Measurements from ENCODE around the gene GPR34. TPM values are rescaled to one million over a fixed set of nuclear protein-coding genes. Genes with fewer than 3 reads are reported as not detected.
A peak's percentile ranks its signal among the peaks of the same experiment; 100 is the strongest.
"Not testable (repeated sequence)": the region's sequence is repeated elsewhere in the genome, so short reads cannot be mapped to it uniquely, and the experiment has no call there.

Gene GPR34
- total and polyA plus RNA-seq, 12 donors, result 2.7 to 53.3 (median 20.9) TPM

DNA sequence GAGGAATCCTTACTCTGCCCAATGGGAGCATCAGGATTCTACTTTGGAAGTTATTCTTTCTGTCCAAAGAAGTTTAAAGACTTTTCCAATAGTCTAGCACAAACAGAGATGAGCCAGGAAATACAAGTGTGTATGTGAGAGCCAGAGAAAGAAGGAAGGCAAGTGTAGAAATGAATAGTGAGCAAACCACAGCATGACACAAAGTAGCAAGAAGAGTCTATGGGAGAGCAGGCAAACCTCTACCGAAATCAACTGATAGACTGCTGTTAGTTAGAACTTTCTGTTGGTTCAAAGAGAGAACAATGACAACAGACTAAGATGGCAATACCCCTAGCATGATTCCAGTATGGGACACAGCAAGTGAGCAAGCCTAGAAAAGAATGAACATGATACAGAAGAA, 16.1 kb upstream of the GPR34 start:
- no peak overlapping the region for H3K27ac ChIP-seq
- no peaks in the 10 kb centered on the region for H3K9me3 ChIP-seq (replicated peaks in 1 of 3)
- DNase-seq, result no peak
- WGBS, 4 donors, result 57 to 100% (median 83%) methylated on average over 1 of the region's 1 CpG
- H3K4me1 ChIP-seq (replicated peaks in 1 of 2), result no peaks in the 10 kb centered on the region
- no peak for TF ChIP-seq CTCF (IDR thresholded peaks at IDR 0.05)
- no peak for TF ChIP-seq POLR2A (IDR thresholded peaks at IDR 0.05)
- no peak overlapping the region for H3K4me3 ChIP-seq
- H3K27me3 ChIP-seq, result peaks cover 6% of the 10 kb centered on the region
- intact Hi-C loops (cut with DNase I), result no loop called here
- no peaks in the 10 kb centered on the region for H3K36me3 ChIP-seq (replicated peaks in 1 of 2)

GRCh38 chrX:41676361-41676760, 12.4 kb upstream of the GPR34 start:
- intact Hi-C loops (cut with DNase I); H3K4me3 ChIP-seq; H3K27ac ChIP-seq; H3K27me3 ChIP-seq; H3K9me3 ChIP-seq (replicated peaks in 1 of 3); H3K36me3 ChIP-seq (replicated peaks in 1 of 2); H3K4me1 ChIP-seq (replicated peaks in 1 of 2); DNase-seq: not testable (repeated sequence)
- WGBS, 4 donors, result 85 to 97% (median 89%) methylated on average over 6 to 15 of the region's 15 CpGs

- no peaks in the 10 kb centered on the region for H3K4me1 ChIP-seq (replicated peaks in 1 of 2)
- H3K4me3 ChIP-seq, result no peak overlapping the region
- no peaks in the 10 kb centered on the region for H3K9me3 ChIP-seq (replicated peaks in 1 of 3)
- intact Hi-C loops (cut with DNase I), result no loop called here
- DNase-seq, result peak in 1 of 7 donors; percentile 3
- peak overlapping the region in 1 of 5 donors; percentile 13 for H3K27ac ChIP-seq
- TF ChIP-seq POLR2A (IDR thresholded peaks at IDR 0.05), result no peak
- 41 to 66% (median 54%) methylated on average over 6 of the region's 6 CpGs for WGBS, 4 donors
- no peaks in the 10 kb centered on the region for H3K27me3 ChIP-seq
- no peaks in the 10 kb centered on the region for H3K36me3 ChIP-seq (replicated peaks in 1 of 2)
These were observed 11.4 kb upstream of the GPR34 start for GRCh38 chrX:41677183-41678060.

GRCh38 chrX:41684138-41684537, 4.6 kb upstream of the GPR34 start:
- Histone ChIP-seq H3K27ac (no peak overlapping the region), H3K27me3 (no peaks in the 10 kb centered on the region), H3K36me3 (replicated peaks in 1 of 2) (no peaks in the 10 kb centered on the region), H3K4me3 (no peak overlapping the region), H3K4me1 (replicated peaks in 1 of 2) (peaks cover 0 to 6% of the 10 kb centered on the region in 2 donors), H3K9me3 (replicated peaks in 1 of 3) (no peaks in the 10 kb centered on the region)
- 15 to 39% (median 32%) methylated on average over 2 to 3 of the region's 3 CpGs for WGBS, 4 donors
- DNase-seq, result peak in 1 of 7 donors; percentile 41
- TF ChIP-seq POLR2A (IDR thresholded peaks at IDR 0.05) (no peak), CTCF (IDR thresholded peaks at IDR 0.05) (no peak)
- intact Hi-C loops (cut with DNase I), result no loop called here

- Histone ChIP-seq H3K9me3 (replicated peaks in 1 of 3) (no peaks in the 10 kb centered on the region), H3K27me3 (no peaks in the 10 kb centered on the region), H3K4me1 (replicated peaks in 1 of 2) (peaks cover 0 to 6% of the 10 kb centered on the region in 2 donors), H3K27ac (no peak overlapping the region), H3K36me3 (replicated peaks in 1 of 2) (no peaks in the 10 kb centered on the region), H3K4me3 (no peak overlapping the region)
- no peak for DNase-seq
- intact Hi-C loops (cut with DNase I), result no loop called here
- TF ChIP-seq CTCF (IDR thresholded peaks at IDR 0.05), result no peak
- no peak for TF ChIP-seq POLR2A (IDR thresholded peaks at IDR 0.05)
- WGBS, 4 donors, result 82 to 89% (median 86%) methylated on average over 2 of the region's 2 CpGs
These were observed 3.8 kb upstream of the GPR34 start for GRCh38 chrX:41684940-41685339.
